HepG2 (cell line): ENCODE measurements around the gene SYS1. TPM values are rescaled to one million over a fixed set of nuclear protein-coding genes. Genes with fewer than 3 reads are reported as not detected.

Experiments
- AGO2 ChIP-seq: fragments of 200-400 bp; formaldehyde crosslinking; optimal IDR thresholded peaks from 2 replicates; pipeline ENCODE3; 2017; ENCODE audit warnings: mild to moderate bottlenecking, low read depth, low read length, moderate library complexity
- CTCF ChIP-seq: sonication (generic); formaldehyde crosslinking; IDR thresholded peaks from 2 replicates; pipeline ENCODE4 v1.5.0; 2020; ENCODE audit warnings: mild to moderate bottlenecking, missing genetic modification reagents, moderate library complexity
- FOXK1 ChIP-seq: sonication (generic); formaldehyde crosslinking; IDR thresholded peaks from 2 replicates; pipeline ENCODE4 v1.4.0; 2020; ENCODE audit warnings: low read depth, missing genetic modification reagents, borderline replicate concordance
- GABPA ChIP-seq, 2 experiments: IDR thresholded peaks; 2 replicates each; pipeline ENCODE4 v1.6.1; 2011 to 2016; ENCODE audit warnings: low read depth in 2 of 2, low read length in 1 of 2, missing biosample characterization in 1 of 2, missing genetic modification characterization in 1 of 2
- HMGA1 ChIP-seq: sonication (generic); formaldehyde crosslinking; conservative IDR thresholded peaks from 2 replicates; pipeline ENCODE4 v1.4.0; 2020; ENCODE audit warnings: missing genetic modification reagents
- KMT2A ChIP-seq: sonication (generic); formaldehyde crosslinking; IDR thresholded peaks from 2 replicates; pipeline ENCODE4 v1.4.0; 2020; ENCODE audit warnings: missing genetic modification reagents
- NBN ChIP-seq: fragments of 450-650 bp; conservative IDR thresholded peaks from 2 replicates; pipeline ENCODE4 v1.6.1; 2017
- REPIN1 ChIP-seq: sonication (generic); formaldehyde crosslinking; IDR thresholded peaks from 2 replicates; pipeline ENCODE4 v1.8.0; 2022; ENCODE audit warnings: missing genetic modification reagents, low read depth, mild to moderate bottlenecking, borderline replicate concordance
- SRF ChIP-seq: IDR thresholded peaks from 2 replicates; pipeline ENCODE4 v1.6.1; 2011; ENCODE audit warnings: mild to moderate bottlenecking, low read depth, low read length, moderate library complexity
- SRSF4 ChIP-seq: fragments of 200-400 bp; formaldehyde crosslinking; IDR thresholded peaks from one replicate; pipeline ENCODE4 v1.6.1; 2018; ENCODE audit warnings: mild to moderate bottlenecking, low read depth, low read length, moderate library complexity; ENCODE audit not compliant: poor library complexity, severe bottlenecking
- TAF15 ChIP-seq: fragments of 200-400 bp; formaldehyde crosslinking; IDR thresholded peaks from one replicate; pipeline ENCODE4 v1.6.1; 2018; ENCODE audit warnings: mild to moderate bottlenecking, low read depth, low read length; ENCODE audit not compliant: poor library complexity, severe bottlenecking
- TCF7L2 ChIP-seq: IDR thresholded peaks from 2 replicates; pipeline ENCODE4 v1.6.1; 2011; ENCODE audit warnings: mild to moderate bottlenecking, low read depth, low read length, moderate library complexity
- TRIM22 ChIP-seq: fragments of 450-650 bp; IDR thresholded peaks from 2 replicates; pipeline ENCODE4 v1.6.1; 2017
- YEATS2 ChIP-seq: sonication (generic); formaldehyde crosslinking; IDR thresholded peaks from 2 replicates; pipeline ENCODE4 v1.4.0; 2020; ENCODE audit warnings: missing genetic modification reagents, borderline replicate concordance
- ZBTB1 ChIP-seq: sonication (generic); formaldehyde crosslinking; IDR thresholded peaks from 2 replicates; pipeline ENCODE4 v1.4.0; 2020; ENCODE audit warnings: missing genetic modification reagents, borderline replicate concordance
- ZBTB8A ChIP-seq: sonication (generic); formaldehyde crosslinking; IDR thresholded peaks from 2 replicates; pipeline ENCODE4 v1.4.0; 2020; ENCODE audit warnings: mild to moderate bottlenecking, low read depth, missing genetic modification reagents, borderline replicate concordance
- ZNF136 ChIP-seq: sonication (generic); formaldehyde crosslinking; IDR thresholded peaks from 2 replicates; pipeline ENCODE4 v1.8.1; 2022; ENCODE audit warnings: low read depth, mild to moderate bottlenecking, moderate library complexity, missing genetic modification reagents
- ZNF30 ChIP-seq: sonication (generic); formaldehyde crosslinking; IDR thresholded peaks from 2 replicates; pipeline ENCODE4 v1.5.0; 2020; ENCODE audit warnings: mild to moderate bottlenecking, missing genetic modification reagents
- ZNF44 ChIP-seq: sonication (generic); formaldehyde crosslinking; IDR thresholded peaks from 2 replicates; pipeline ENCODE4 v1.5.1; 2020; ENCODE audit warnings: mild to moderate bottlenecking, missing genetic modification reagents
- ZNF550 ChIP-seq: sonication (generic); formaldehyde crosslinking; IDR thresholded peaks from 2 replicates; pipeline ENCODE4 v1.4.0; 2020; ENCODE audit warnings: mild to moderate bottlenecking, missing genetic modification reagents, borderline replicate concordance
- ZNF792 ChIP-seq: IDR thresholded peaks from 2 replicates; pipeline ENCODE4 v1.6.1; 2016
- ZSCAN9 ChIP-seq: IDR thresholded peaks from 2 replicates; pipeline ENCODE4 v1.6.1; 2016; ENCODE audit warnings: borderline replicate concordance
- polyA plus RNA-seq, 8 experiments: library from polyadenylated mRNA; depleted of rRNA in 3 of 8; stranded (reverse) in 7 of 8; unstranded in 1 of 8; fragments of >200 nt; fragmentation: Illumina TruSeq in 4 of 8; extraction: Trizol in 4 of 8; gene quantifications; 2 replicates each; pipeline versions ENCODE4 v1.2.1 to v1.2.3, GENCODE V29; 2011 to 2016; ENCODE audit warnings: low read depth in 4 of 8, missing spikeins in 1 of 8, mixed read lengths in 1 of 8; ENCODE audit not compliant: insufficient read depth in 1 of 8
- total RNA-seq, 5 experiments: library from RNA; depleted of rRNA; stranded (reverse); fragments of >200 nt; fragmentation: Illumina TruSeq; extraction: Trizol; gene quantifications; 2 replicates each; pipeline ENCODE4 v1.2.3, GENCODE V29; 2016; ENCODE audit warnings: low read depth in 1 of 5
- TF ChIP-seq, protein P1 (sequence below): sonication (generic); formaldehyde crosslinking; IDR thresholded peaks from 2 replicates; pipeline ENCODE4 v1.8.1; 2023; ENCODE audit warnings: mild to moderate bottlenecking, moderate library complexity, missing genetic modification reagents
- TF ChIP-seq, protein P2 (sequence below): sonication (generic); formaldehyde crosslinking; IDR thresholded peaks from 2 replicates; pipeline ENCODE4 v1.5.1; 2020; ENCODE audit warnings: missing genetic modification reagents, mild to moderate bottlenecking, borderline replicate concordance

The SYS1 gene
- total and polyA plus RNA-seq, 2 of the 13 experiments (the other 11 are each of a cell fraction or from before 2014, with no cell fraction given): 38.3 to 65.6 TPM

DNA sequence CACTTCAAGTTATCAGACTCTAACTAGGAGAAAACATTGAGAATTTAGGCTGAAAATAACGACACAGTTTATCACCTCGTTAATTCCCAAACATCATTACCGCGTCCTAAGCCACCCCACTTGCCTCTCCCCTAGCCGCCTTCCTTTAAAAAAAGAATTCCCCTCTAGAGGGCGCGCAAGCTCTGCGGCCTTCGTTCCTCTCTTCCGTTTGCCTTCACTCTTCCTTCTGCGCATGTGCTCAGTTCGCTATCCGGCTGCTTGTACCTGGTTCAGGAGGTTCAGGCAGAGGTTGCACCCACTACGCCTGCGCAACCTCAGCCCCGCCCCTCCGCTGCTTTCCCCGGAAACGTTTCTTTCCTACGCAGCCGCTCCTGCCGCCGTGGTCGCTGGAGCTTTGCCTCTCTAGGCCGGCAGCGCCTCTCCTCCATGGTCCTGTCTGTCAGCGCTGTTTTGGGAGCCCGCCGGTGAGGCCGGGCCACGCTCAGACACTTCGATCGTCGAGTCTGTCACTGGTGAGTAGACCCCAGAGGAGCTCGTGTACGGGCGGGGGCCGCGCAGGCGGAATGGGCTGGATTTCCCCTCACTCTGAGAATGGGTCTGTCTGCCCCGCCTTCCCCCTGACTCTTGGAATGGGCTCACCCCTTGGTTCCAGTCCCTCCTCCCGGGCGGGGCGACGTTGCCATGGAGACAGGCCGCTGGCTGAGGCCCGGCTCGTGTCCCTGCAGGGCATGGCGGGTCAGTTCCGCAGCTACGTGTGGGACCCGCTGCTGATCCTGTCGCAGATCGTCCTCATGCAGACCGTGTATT is at the start of gene SYS1 (continued):
- TF ChIP-seq SRSF4 (no peak), KMT2A (CRISPR knock-in tag) (peak; percentile 89), TCF7L2 (no peak), ZBTB1 (CRISPR knock-in tag) (0 out of 2 replicates have a peak, but pooled peaks have one; percentile 12), TAF15 (peak; percentile 97), YEATS2 (CRISPR knock-in tag) (peak; percentile 97), ZBTB8A (peak; percentile 52; the same call in 1 of the 2 replicates), AGO2 (peak; percentile 92), TRIM22 (no peak), HMGA1 (CRISPR knock-in tag) (no peak), SRF (peak; percentile 4; the same call in 1 of the 2 replicates), ZNF136 (CRISPR knock-in tag) (peak; percentile 96), FOXK1 (CRISPR knock-in tag) (peak; percentile 95; the same call in 1 of the 2 replicates), NBN (no peak), ZNF44 (no peak; the same call in 1 of the 2 replicates), ZSCAN9 (CRISPR knock-in tag) (peak; percentile 98), ZNF550 (CRISPR knock-in tag) (peak; percentile 66; the same call in 1 of the 2 replicates), ZNF30 (CRISPR knock-in tag) (no peak), GABPA (IDR thresholded peaks at IDR 0.05; ENCODE audit: low read depth, low read length) (peak; percentile 77), GABPA (CRISPR knock-in tag; IDR thresholded peaks at IDR 0.05; ENCODE audit: low read depth) (peak; percentile 97), CTCF (CRISPR knock-in tag) (peak; percentile 99), REPIN1 (CRISPR knock-in tag) (peak; percentile 97), ZNF792 (CRISPR knock-in tag) (peak; percentile 94)
- TF ChIP-seq, protein P1, sequence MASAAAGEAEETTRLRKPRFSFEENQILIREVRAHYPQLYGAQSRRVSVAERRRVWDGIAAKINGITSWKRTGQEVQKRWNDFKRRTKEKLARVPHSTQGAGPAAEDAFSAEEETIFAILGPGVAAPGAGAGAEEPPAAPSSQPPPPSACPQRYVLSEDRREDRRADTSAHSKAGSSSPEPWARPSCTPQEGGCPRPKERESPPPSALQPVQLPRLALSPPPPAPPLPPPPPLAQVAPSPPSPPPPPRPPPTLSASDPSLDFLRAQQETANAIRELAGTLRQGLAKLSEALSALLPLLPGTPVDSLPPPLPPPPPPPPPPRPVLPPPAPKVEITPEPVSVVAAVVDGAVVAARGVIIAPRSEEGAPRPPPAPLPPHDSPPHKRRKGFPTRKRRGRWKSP: peak; percentile 66; the same call in 1 of the 2 replicates
- TF ChIP-seq, protein P2, sequence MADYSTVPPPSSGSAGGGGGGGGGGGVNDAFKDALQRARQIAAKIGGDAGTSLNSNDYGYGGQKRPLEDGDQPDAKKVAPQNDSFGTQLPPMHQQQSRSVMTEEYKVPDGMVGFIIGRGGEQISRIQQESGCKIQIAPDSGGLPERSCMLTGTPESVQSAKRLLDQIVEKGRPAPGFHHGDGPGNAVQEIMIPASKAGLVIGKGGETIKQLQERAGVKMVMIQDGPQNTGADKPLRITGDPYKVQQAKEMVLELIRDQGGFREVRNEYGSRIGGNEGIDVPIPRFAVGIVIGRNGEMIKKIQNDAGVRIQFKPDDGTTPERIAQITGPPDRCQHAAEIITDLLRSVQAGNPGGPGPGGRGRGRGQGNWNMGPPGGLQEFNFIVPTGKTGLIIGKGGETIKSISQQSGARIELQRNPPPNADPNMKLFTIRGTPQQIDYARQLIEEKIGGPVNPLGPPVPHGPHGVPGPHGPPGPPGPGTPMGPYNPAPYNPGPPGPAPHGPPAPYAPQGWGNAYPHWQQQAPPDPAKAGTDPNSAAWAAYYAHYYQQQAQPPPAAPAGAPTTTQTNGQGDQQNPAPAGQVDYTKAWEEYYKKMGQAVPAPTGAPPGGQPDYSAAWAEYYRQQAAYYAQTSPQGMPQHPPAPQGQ (CRISPR knock-in tag): no peak; the same call in 1 of the 2 replicates
